ENCODE data around the gene WWOX.

DNA sequence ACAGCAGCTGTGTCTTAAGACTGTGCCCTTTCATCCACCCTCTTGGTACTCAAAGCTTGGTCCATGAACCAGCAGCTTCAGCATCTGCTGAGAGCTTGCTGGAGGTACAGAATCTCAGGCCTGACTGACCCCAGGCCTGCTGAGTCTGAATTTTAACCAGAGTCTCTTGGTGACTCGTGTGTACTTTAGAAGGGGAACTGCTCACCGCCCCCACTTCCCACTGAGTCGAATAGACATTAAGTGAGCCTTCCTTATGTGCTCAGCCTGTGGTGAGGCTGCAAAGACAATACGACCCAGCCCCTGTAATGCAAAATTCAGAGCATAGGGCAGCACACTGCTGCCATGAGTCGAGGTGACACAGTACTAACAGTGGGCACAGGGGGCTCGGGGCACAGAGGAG, 662.8 kb downstream of the WWOX start:
- TF ChIP-seq, protein P1, sequence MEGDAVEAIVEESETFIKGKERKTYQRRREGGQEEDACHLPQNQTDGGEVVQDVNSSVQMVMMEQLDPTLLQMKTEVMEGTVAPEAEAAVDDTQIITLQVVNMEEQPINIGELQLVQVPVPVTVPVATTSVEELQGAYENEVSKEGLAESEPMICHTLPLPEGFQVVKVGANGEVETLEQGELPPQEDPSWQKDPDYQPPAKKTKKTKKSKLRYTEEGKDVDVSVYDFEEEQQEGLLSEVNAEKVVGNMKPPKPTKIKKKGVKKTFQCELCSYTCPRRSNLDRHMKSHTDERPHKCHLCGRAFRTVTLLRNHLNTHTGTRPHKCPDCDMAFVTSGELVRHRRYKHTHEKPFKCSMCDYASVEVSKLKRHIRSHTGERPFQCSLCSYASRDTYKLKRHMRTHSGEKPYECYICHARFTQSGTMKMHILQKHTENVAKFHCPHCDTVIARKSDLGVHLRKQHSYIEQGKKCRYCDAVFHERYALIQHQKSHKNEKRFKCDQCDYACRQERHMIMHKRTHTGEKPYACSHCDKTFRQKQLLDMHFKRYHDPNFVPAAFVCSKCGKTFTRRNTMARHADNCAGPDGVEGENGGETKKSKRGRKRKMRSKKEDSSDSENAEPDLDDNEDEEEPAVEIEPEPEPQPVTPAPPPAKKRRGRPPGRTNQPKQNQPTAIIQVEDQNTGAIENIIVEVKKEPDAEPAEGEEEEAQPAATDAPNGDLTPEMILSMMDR (IDR thresholded peaks at IDR 0.05; ENCODE audit: low read depth, low read length): no peak
- TF ChIP-seq POLR2A (IDR thresholded peaks at IDR 0.05; ENCODE audit: extremely low read depth, insufficient read length) (no peak), MYC (IDR thresholded peaks at IDR 0.05; ENCODE audit: low read depth, low read length) (no peak)
- TF ChIP-seq, protein P2, sequence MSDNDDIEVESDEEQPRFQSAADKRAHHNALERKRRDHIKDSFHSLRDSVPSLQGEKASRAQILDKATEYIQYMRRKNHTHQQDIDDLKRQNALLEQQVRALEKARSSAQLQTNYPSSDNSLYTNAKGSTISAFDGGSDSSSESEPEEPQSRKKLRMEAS (IDR thresholded peaks at IDR 0.05; ENCODE audit: low read depth, low read length): no peak

Data from NB4 (cell line).